ENCODE results near the gene HOXB6. TPM values are rescaled to one million over a fixed set of nuclear protein-coding genes. Genes with fewer than 3 reads are reported as not detected.

The HOXB6 gene
- total RNA-seq, 2 experiments from 2014 or later: not detected

DNA sequence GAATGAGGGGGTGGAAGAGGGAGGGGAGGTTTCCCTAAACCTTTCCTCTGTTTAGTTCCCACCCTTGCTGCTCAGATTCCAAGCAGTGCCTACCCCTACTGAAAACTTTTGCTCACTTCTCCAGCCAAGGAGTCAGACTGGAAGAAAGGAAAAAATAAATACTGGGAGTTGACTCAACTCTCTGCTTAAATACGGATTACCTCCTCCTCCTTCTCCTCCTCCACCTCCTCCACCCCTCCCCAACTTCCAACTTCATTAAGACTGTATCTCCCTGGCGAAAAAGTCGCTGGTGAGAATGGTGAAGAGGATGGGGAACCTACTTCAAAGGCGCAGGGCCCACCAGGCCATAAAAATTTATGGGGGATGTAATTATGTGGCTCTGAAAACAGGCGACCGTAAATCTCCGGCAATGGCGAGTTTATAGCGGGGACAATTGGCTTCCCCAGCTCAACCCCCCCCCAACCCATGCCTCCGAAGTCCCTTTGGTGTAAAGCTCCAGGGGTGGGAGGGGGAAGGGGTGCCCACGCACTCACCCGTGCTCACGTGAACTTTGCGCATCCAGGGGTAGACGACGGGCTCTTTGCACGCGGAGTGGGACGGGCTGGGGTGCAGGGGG, 27.3 kb downstream of the HOXB6 start:
- Mint-ChIP-seq H3K4me1 (ENCODE audit: low read depth) (peaks cover 36% of the 10 kb centered on the region), H3K36me3 (ENCODE audit: low read depth) (no peaks in the 10 kb centered on the region), H3K27ac (peak overlapping the region; percentile 57), H3K9me3 (no peaks in the 10 kb centered on the region), H3K4me3 (peak overlapping the region; percentile 76), H3K27me3 (peaks cover 35% of the 10 kb centered on the region)
- peak; percentile 8 for ATAC-seq
- ChIA-PET CTCF (interaction anchor here (1.0 to 1.9 kb wide), 2 partner anchors 16 to 226 kb away, joined by 3 to 6 read pairs; partner anchors contain the start of gene HOXB5), POLR2A (interaction anchor here (1.0 to 1.9 kb wide), 4 partner anchors 17 to 54 kb away, joined by 3 to 5 read pairs (median 3); no protein-coding TSS in a partner anchor)
- intact Hi-C loops (cut with micrococcal nuclease): no loop called here
- DNase-seq: peak; percentile 42
- TF ChIP-seq, protein P1, sequence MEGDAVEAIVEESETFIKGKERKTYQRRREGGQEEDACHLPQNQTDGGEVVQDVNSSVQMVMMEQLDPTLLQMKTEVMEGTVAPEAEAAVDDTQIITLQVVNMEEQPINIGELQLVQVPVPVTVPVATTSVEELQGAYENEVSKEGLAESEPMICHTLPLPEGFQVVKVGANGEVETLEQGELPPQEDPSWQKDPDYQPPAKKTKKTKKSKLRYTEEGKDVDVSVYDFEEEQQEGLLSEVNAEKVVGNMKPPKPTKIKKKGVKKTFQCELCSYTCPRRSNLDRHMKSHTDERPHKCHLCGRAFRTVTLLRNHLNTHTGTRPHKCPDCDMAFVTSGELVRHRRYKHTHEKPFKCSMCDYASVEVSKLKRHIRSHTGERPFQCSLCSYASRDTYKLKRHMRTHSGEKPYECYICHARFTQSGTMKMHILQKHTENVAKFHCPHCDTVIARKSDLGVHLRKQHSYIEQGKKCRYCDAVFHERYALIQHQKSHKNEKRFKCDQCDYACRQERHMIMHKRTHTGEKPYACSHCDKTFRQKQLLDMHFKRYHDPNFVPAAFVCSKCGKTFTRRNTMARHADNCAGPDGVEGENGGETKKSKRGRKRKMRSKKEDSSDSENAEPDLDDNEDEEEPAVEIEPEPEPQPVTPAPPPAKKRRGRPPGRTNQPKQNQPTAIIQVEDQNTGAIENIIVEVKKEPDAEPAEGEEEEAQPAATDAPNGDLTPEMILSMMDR (IDR thresholded peaks at IDR 0.05): no peak

- ChIA-PET CTCF (interaction anchor here (1.0 kb wide), 1 partner anchor 225 kb away, joined by 3 read pairs; no protein-coding TSS in a partner anchor), POLR2A (interaction anchor here (0.7 to 1.9 kb wide), 4 partner anchors 11 to 54 kb away, joined by 3 to 5 read pairs (median 3); no protein-coding TSS in a partner anchor)
- H3K4me3 Mint-ChIP-seq: peak overlapping the region; percentile 76
- H3K36me3 Mint-ChIP-seq (ENCODE audit: low read depth): no peaks in the 10 kb centered on the region
- no peaks in the 10 kb centered on the region for H3K9me3 Mint-ChIP-seq
- DNase-seq: no peak
- no peak overlapping the region for H3K27ac Mint-ChIP-seq
- H3K27me3 Mint-ChIP-seq: peaks cover 29% of the 10 kb centered on the region
- no peak for ATAC-seq
- H3K4me1 Mint-ChIP-seq (ENCODE audit: low read depth): peaks cover 34% of the 10 kb centered on the region
- intact Hi-C loops (cut with micrococcal nuclease): no loop called here
- TF ChIP-seq, protein P1 (IDR thresholded peaks at IDR 0.05): no peak
These were observed 28.1 kb downstream of the HOXB6 start for GRCh38 chr17:48576479-48577309.

DNA sequence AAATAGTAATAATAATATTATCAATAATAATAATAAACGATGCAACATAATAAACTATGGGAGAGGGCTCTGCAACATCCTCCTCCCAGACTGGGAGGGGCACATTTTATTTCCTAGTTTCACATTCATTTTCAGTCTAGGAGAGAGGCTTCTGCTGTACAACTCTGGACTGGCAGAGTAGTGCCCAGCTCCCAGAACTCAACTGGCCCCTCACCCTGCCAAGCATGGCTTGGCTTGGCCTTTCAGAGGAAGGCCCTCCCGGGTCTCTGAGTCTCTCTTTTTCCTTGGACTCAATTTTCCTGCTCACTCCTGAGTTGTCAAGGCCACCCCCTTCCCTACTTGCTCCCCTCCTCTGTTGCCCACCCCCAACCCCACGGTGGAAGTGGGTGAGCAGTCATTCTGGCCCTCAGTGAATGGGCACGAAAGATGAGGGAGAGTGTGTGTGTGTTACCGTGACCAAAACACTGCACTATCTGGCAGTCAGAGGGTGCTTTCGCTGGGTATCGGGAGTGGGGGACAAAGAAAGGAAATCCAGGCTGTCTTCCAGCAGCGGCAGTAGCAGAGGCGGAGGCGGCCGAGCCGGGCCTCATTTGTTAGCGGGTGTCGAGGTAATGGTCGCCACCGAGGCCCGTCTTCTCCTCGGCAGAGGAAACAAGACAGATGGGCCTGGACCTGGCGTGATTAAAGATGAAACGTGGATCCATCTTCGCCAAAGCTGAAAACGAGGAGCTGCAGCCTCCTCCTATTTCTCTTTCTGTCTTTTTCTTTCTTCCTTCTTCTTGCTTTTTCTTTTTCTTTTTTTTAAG, 28.9 kb downstream of the HOXB6 start:
- Mint-ChIP-seq H3K9me3 (no peaks in the 10 kb centered on the region), H3K4me1 (ENCODE audit: low read depth) (peaks cover 27% of the 10 kb centered on the region), H3K4me3 (no peak overlapping the region), H3K27ac (no peak overlapping the region), H3K27me3 (peaks cover 21% of the 10 kb centered on the region), H3K36me3 (ENCODE audit: low read depth) (no peaks in the 10 kb centered on the region)
- ATAC-seq (no peak), DNase-seq (no peak)
- intact Hi-C loops (cut with micrococcal nuclease): no loop called here
- ChIA-PET POLR2A (interaction anchor here (0.7 to 1.9 kb wide), 3 partner anchors 10 to 53 kb away, joined by 3 to 5 read pairs (median 3); no protein-coding TSS in a partner anchor), CTCF (no interaction called here)
- TF ChIP-seq, protein P1 (IDR thresholded peaks at IDR 0.05): no peak

- POLR2A ChIA-PET: no interaction called here
- CTCF ChIA-PET: interaction anchor here (0.8 to 1.1 kb wide), 3 partner anchors 8 to 223 kb away, joined by 3 to 6 read pairs (median 3); partner anchors contain the start of gene HOXB5
- H3K4me3 Mint-ChIP-seq: no peak overlapping the region
- TF ChIP-seq, protein P1 (IDR thresholded peaks at IDR 0.05): no peak
- H3K36me3 Mint-ChIP-seq (ENCODE audit: low read depth): no peaks in the 10 kb centered on the region
- intact Hi-C loops (cut with micrococcal nuclease): no loop called here
- ATAC-seq (no peak), DNase-seq (no peak)
- no peak overlapping the region for H3K27ac Mint-ChIP-seq
- no peaks in the 10 kb centered on the region for H3K9me3 Mint-ChIP-seq
- peaks cover 25% of the 10 kb centered on the region for H3K4me1 Mint-ChIP-seq (ENCODE audit: low read depth)
- peaks cover 14% of the 10 kb centered on the region for H3K27me3 Mint-ChIP-seq
These were observed 29.7 kb downstream of the HOXB6 start for GRCh38 chr17:48575066-48575582.

All from activated CD8-positive, alpha-beta T cell treated with anti-CD3 and anti-CD28 coated beads for 36 hours (primary cell).